Mucosa of descending colon (tissue), 3 donors: Measurements from ENCODE around the gene CCDC149. TPM values are rescaled to one million over a fixed set of nuclear protein-coding genes. Genes with fewer than 3 reads are reported as not detected.

ENCODE experiments used
- ATAC-seq: fragments of 200-7000 bp; cut with Tn5 transposase; one replicate; pipeline ENCODE4 v1.9.1; 2020; ENCODE audit warnings: mild to moderate bottlenecking, moderate library complexity
- DNase-seq, 3 donors: peaks; one replicate each; pipeline ENCODE4 v3.0.0-alpha.2; 2020
- H3K36me3 ChIP-seq: fragments of 200-600 bp; one replicate; pipeline ENCODE4 v1.8.0; 2021; ENCODE audit warnings: low read depth, mild to moderate bottlenecking
- H3K4me1 ChIP-seq: fragments of 200-600 bp; one replicate; pipeline ENCODE4 v1.8.0; 2021; ENCODE audit warnings: low read depth, mild to moderate bottlenecking
- H3K4me3 ChIP-seq: fragments of 200-600 bp; one replicate; pipeline ENCODE4 v1.8.0; 2021; ENCODE audit warnings: mild to moderate bottlenecking
- H3K9me3 ChIP-seq: fragments of 200-600 bp; one replicate; pipeline ENCODE4 v1.8.0; 2021; ENCODE audit warnings: mild to moderate bottlenecking
- intact Hi-C, 2 donors: fragments of 100-400 bp; cut with DNase I in 1 of 2; cut with micrococcal nuclease in 1 of 2; formaldehyde crosslinking; loops; one replicate each; pipeline versions ENCODE4 v1.11.0 to v1.11.1; 2022; cut with DNase I, micrococcal nuclease
- total RNA-seq, 3 donors: library from RNA; stranded (reverse); fragmentation: NEBNext Ultra II Directional in 2 of 3; extraction: Animal tissue kit (Norgen Biotek cat#: 25700) in 2 of 3; gene quantifications; one replicate each; pipeline versions ENCODE4 v1.2.1 to v1.2.4, GENCODE V29; 2021 to 2023
- TF ChIP-seq, protein P1 (sequence below): fragments of 200-600 bp; IDR thresholded peaks from one replicate; pipeline ENCODE4 v1.8.0; 2022; ENCODE audit warnings: antibody characterized with exemption, mild to moderate bottlenecking
- donor health status: DM: no; HTN: no; CAD: no; lungs with moderate emphysema.
- donor health status: DM: no; HTN: no; CAD: no.
- donor health status: DM: no; HTN: yes; CAD: no.

CCDC149 gene
- total RNA-seq, 3 donors from 2014 or later: 14.1 to 23.7 (median 14.2) TPM

DNA sequence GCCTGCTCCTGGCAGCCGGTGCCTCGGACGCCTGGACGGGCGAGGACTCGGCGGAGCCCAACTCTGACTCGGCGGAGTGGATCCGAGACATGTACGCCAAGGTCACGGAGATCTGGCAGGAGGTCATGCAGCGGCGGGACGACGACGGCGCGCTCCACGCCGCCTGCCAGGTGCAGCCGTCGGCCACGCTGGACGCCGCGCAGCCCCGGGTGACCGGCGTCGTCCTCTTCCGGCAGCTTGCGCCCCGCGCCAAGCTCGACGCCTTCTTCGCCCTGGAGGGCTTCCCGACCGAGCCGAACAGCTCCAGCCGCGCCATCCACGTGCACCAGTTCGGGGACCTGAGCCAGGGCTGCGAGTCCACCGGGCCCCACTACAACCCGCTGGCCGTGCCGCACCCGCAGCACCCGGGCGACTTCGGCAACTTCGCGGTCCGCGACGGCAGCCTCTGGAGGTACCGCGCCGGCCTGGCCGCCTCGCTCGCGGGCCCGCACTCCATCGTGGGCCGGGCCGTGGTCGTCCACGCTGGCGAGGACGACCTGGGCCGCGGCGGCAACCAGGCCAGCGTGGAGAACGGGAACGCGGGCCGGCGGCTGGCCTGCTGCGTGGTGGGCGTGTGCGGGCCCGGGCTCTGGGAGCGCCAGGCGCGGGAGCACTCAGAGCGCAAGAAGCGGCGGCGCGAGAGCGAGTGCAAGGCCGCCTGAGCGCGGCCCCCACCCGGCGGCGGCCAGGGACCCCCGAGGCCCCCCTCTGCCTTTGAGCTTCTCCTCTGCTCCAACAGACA lies 113.1 kb downstream of the CCDC149 start:
- Histone ChIP-seq H3K9me3 (no peaks in the 10 kb centered on the region), H3K4me3 (no peak overlapping the region), H3K36me3 (no peaks in the 10 kb centered on the region), H3K4me1 (peaks cover 3% of the 10 kb centered on the region)
- ATAC-seq (no peak), DNase-seq (no peak)
- TF ChIP-seq, protein P1, sequence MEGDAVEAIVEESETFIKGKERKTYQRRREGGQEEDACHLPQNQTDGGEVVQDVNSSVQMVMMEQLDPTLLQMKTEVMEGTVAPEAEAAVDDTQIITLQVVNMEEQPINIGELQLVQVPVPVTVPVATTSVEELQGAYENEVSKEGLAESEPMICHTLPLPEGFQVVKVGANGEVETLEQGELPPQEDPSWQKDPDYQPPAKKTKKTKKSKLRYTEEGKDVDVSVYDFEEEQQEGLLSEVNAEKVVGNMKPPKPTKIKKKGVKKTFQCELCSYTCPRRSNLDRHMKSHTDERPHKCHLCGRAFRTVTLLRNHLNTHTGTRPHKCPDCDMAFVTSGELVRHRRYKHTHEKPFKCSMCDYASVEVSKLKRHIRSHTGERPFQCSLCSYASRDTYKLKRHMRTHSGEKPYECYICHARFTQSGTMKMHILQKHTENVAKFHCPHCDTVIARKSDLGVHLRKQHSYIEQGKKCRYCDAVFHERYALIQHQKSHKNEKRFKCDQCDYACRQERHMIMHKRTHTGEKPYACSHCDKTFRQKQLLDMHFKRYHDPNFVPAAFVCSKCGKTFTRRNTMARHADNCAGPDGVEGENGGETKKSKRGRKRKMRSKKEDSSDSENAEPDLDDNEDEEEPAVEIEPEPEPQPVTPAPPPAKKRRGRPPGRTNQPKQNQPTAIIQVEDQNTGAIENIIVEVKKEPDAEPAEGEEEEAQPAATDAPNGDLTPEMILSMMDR: no peak
- intact Hi-C loops: no loop called here

DNA sequence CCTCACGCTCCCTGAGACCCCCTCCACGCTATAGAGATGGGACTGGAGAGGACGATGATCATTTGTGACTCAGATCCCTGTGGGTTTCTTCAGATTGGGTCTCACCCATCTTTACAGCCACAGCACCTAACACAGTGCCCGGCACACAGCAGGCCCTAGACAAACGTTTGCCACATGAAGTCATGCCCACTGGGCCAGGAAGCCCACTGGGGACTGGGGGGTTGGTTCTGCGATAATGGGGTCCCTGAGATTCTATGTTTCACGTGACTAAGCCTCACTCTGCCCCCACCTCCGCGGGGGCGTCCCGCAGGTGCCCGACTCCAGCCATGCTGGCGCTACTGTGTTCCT lies 113.7 kb downstream of the CCDC149 start:
- no peak for ATAC-seq
- TF ChIP-seq, protein P1: no peak

DNA sequence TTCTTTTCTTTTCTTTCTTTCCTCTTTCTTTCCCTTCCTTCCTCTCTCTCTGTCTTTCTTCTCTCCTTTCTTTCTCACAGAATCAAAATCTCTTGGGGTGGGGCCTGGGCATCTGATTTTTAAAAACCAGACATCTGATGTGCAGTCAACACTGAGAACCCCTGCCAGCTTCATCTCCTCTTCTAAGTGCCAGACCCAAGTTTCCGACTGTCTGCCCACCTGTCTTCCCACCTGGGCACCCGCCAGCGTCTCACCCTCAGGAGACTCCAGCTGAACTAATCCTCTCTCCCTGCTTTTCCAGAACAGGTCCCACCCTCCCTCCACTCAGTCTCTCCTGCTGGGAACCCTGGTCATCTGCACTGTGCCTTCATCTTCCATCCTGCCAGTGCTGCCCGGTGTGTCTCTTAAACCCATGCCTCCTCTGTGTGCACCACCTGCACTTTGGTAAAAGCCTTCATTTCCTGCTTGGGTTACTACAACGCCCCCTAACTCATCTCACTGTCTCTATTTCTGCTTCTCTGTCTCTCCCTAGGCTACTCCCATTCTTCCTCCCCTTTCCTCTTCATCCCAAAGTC lies 114.7 kb downstream of the CCDC149 start:
- no peaks in the 10 kb centered on the region for H3K36me3 ChIP-seq
- no peak overlapping the region for H3K4me3 ChIP-seq
- DNase-seq (no peak), ATAC-seq (no peak)
- H3K9me3 ChIP-seq: no peaks in the 10 kb centered on the region
- H3K4me1 ChIP-seq: peaks cover 3% of the 10 kb centered on the region
- TF ChIP-seq, protein P1: no peak
- intact Hi-C loops: no loop called here

More for the DNA sequence above, 113.7 kb downstream of the CCDC149 start:
- DNase-seq: no peak
- Histone ChIP-seq H3K4me3 (no peak overlapping the region), H3K36me3 (no peaks in the 10 kb centered on the region), H3K4me1 (peaks cover 3% of the 10 kb centered on the region), H3K9me3 (no peaks in the 10 kb centered on the region)
- intact Hi-C loops: no loop called here

DNA sequence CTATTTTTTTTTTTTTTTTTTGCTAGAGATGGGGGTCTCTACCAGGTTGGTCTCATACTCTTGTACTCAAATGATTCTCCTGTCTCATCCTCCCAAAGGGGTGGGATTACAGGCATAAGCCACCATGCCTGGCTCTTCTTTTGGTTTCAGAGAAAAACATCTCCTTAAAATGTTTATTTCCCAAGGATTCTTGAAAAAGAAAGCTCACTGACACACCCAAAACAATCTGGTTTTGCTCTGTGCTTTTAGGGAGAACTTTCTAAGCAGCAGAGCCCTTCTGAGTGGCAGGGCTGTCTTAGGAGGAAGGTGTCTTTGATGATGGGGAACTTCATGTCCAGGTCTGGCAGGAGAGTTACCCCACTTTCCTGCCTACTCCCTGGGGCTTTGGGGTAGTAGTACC lies 116.2 kb downstream of the CCDC149 start:
- no peak for DNase-seq
- peaks cover 3% of the 10 kb centered on the region for H3K4me1 ChIP-seq

DNA sequence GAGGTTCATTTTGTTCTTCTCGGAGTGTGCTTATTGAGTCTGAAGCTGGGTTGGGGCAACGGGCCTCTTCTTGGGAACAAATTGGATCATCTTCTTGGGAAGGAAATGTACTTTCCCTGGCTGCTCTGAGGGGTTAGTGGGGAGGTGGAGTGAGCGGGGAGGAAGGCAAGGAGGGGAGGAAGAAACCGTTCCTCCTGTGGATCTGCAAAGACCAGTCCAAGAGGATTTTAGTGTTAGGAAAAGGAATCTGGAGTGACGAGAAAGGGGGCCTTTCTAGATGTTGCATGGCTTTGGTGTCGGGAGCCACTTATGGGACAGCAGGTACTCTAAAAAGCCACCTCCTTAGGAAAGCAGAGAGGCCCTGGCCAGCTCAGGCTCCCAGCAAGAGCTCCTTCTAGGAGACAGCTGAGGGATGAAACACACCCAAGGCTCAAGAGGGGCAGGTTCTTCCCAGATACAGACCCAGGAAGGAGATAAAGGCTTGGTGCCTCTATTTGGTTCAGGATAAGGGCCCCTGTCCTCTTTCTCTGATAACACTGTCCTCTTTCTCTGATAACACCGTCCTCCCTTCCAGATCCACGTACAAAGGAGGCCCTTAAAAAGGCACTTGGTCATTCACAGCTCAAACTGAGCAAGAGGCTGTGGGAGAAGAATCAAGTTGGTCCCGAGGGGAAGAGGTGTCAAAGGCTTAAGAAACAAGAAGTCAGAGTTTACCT lies 117.0 kb downstream of the CCDC149 start:
- DNase-seq (no peak), ATAC-seq (peak; percentile 34)
- Histone ChIP-seq H3K9me3 (no peaks in the 10 kb centered on the region), H3K36me3 (no peaks in the 10 kb centered on the region), H3K4me3 (no peak overlapping the region), H3K4me1 (peaks cover 3% of the 10 kb centered on the region)
- TF ChIP-seq, protein P1: no peak
- intact Hi-C loops: no loop called here

More for the DNA sequence above, 116.2 kb downstream of the CCDC149 start:
- no peak for ATAC-seq
- H3K4me3 ChIP-seq: no peak overlapping the region
- TF ChIP-seq, protein P1: no peak
- intact Hi-C loops: no loop called here
- no peaks in the 10 kb centered on the region for H3K36me3 ChIP-seq
- no peaks in the 10 kb centered on the region for H3K9me3 ChIP-seq
